ENCODE measurements around the gene KLHDC7B.
"Not testable (repeated sequence)": the region's sequence is repeated elsewhere in the genome, so short reads cannot be mapped to it uniquely, and the experiment has no call there.

KLHDC7B gene

DNA sequence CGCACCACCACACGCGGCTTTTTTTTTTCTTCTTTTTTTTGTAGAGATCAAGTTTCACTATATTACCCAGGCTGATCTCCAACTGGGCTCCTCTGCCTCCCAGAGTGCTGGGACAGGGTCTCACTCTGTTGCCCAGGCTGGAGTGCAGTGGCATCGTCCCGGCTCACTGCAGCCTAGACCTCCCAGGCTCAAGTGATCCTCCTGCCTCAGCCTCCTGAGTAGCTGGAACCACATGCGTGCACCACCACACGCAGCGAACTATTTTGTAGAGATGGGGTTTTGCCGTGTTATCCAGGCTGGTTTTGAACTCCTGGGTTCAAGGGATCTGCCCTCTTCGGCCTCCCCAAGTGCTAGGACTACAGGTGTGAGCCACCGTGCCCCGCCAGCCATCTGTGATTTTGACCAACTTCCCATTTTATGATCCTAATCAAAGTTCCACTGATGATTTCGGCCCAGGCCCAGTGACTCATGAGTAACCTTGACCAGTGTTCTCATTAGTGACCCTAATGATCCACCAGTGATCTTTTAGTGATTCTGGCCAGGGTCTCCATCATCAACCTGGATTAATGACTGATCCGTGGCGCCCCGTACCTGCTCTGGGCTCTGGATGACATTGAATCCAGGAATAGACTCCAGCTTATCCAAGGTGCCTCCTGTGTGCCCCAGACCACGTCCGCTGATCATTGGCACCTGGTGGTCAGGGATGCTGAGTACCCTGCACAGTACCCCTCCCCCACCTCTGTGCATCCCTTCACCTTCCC is 17.6 kb upstream of the KLHDC7B start:
- no peak for DNase-seq
- in situ Hi-C loops (cut with MboI; ENCODE audit: low pct_unique_long_range_greater_than_20kb, low sequenced_read_pairs), result no loop called here

GRCh38 chr22:50528682-50529415 is 16.9 kb upstream of the KLHDC7B start:
- DNase-seq, result no peak
- in situ Hi-C loops (cut with MboI; ENCODE audit: low pct_unique_long_range_greater_than_20kb, low sequenced_read_pairs), result no loop called here

- DNase-seq, result no peak
- in situ Hi-C loops (cut with MboI; ENCODE audit: low pct_unique_long_range_greater_than_20kb, low sequenced_read_pairs), result no loop called here
Observed at GRCh38 chr22:50529416-50529896, 16.2 kb upstream of the KLHDC7B start.

DNA sequence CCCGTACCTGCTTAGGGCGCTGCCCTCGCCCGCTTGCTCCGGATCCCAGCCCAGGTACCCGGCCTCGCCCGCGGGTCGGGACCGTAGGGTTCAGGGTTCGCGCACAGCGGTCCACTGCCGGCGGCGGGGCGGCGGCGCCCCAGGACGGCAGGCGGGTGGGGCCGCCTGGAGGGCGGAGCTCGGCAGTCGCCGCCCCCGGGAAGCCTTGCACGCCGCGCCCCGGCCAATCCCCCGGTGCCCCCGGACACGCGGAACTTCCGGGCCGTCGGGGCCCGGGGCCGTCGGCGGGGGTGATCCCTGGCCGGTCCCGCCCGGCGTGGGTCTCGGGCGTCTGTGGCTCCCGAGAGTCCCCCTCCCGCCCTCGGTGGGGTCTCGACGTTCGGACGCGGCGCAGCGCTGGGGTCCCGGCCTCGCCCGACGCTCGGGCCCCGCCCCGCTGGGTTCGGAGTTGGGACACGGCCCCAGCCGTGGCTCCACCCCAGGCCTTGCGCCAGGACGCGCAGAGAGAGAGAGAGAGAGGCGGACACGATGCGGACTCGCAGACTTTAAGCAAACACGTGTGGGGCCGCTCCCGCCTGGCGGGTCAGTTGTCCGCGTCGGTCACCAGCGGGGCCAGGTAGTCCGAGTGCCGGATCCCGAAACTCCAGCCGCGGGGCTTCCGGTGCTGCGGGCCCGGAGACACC is 15.7 kb upstream of the KLHDC7B start, which contains the start of gene TYMP:
Gene TYMP (minus strand): TSS at position 116 of the 683 bp plus-strand sequence. CDS start 303 bp downstream, outside the sequence.
- in situ Hi-C loops (cut with MboI; ENCODE audit: low pct_unique_long_range_greater_than_20kb, low sequenced_read_pairs), result no loop called here
- no peak for DNase-seq

GRCh38 chr22:50530580-50530876 is 15.2 kb upstream of the KLHDC7B start:
- in situ Hi-C loops (cut with MboI; ENCODE audit: low pct_unique_long_range_greater_than_20kb, low sequenced_read_pairs), result no loop called here
- no peak for DNase-seq

- in situ Hi-C loops (cut with MboI; ENCODE audit: low pct_unique_long_range_greater_than_20kb, low sequenced_read_pairs), result no loop called here
Observed at GRCh38 chr22:50530877-50531545, 14.7 kb upstream of the KLHDC7B start.

DNA sequence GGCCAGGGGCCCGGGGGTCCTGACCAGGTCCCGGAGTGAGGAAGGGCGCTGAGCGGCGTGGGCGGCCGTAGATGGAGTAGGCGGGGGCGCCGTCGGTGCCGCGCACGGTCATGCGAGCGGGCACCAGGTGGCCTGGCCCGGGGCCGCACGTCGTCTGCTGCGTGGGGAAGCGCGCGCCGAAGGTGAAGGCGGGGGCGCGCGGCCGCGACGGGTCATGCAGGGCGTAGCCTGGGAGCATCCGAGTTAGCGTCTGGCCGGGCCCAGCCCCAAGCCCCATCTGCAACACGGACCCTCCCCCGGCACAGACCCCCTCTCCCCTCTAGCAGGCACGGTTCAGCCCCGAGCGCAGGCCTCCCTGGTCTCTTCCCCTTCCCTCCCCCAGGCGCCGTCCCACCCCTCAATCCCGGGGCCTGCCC is 14.1 kb upstream of the KLHDC7B start:
- DNase-seq, result no peak
- in situ Hi-C loops (cut with MboI; ENCODE audit: low pct_unique_long_range_greater_than_20kb, low sequenced_read_pairs), result no loop called here

More at GRCh38 chr22:50530877-50531545, 14.7 kb upstream of the KLHDC7B start:
- DNase-seq, result no peak

GRCh38 chr22:50531962-50532674 is 13.6 kb upstream of the KLHDC7B start:
- in situ Hi-C loops (cut with MboI; ENCODE audit: low pct_unique_long_range_greater_than_20kb, low sequenced_read_pairs), result no loop called here
- no peak for DNase-seq

DNA sequence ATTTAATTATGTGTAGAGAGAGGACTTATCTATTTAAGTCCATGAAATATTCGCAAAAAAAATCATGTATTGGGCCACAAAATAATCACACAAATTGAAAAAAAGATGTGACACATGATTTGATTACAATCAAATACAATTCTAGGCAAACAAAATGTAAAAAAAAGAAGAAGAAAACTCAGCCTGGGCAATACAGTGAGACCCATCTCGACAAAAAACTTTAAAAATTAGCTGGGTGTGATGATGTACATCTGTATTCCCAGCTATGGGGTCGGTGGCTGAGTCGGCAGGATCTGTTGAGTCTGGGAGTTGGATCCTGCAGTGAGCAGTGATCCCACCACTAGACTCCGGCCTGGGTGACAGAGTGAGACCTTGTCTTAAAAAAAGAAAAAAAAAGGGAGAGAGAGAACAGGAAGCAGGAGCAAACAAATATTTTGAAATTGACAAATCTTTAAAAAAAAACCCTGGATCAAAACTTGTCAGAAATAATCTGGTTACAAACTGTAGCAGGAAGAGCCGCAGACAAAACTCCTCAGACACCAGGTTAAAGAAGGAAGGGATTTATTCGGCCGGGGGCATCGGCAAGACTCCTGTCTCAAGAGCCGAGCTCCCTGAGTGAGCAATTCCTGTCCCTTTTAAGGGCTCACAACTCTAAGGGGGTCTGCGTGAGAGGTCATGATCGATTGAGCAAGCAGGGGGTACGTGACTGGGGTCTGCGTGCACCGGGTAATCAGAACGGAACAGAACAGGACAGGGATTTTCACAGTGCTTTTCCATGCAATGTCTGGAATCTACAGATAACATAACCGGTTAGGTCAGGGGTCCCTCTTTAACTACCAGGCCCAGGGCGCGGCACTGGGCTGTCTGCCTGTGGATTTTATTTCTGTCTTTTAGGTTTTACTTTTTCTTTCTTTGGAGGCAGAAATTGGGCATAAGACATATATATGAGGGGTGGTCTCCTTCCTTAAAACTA is 12.6 kb upstream of the KLHDC7B start:
- no peak for DNase-seq
- in situ Hi-C loops (cut with MboI; ENCODE audit: low pct_unique_long_range_greater_than_20kb, low sequenced_read_pairs), result no loop called here

- peak; percentile 69 for DNase-seq
- in situ Hi-C loops (cut with MboI; ENCODE audit: low pct_unique_long_range_greater_than_20kb, low sequenced_read_pairs), result not testable (repeated sequence)
Observed at GRCh38 chr22:50533856-50534711, 11.6 kb upstream of the KLHDC7B start.

GRCh38 chr22:50535113-50535512 is 10.6 kb upstream of the KLHDC7B start:
- in situ Hi-C loops (cut with MboI; ENCODE audit: low pct_unique_long_range_greater_than_20kb, low sequenced_read_pairs), result no loop called here
- no peak for DNase-seq

DNA sequence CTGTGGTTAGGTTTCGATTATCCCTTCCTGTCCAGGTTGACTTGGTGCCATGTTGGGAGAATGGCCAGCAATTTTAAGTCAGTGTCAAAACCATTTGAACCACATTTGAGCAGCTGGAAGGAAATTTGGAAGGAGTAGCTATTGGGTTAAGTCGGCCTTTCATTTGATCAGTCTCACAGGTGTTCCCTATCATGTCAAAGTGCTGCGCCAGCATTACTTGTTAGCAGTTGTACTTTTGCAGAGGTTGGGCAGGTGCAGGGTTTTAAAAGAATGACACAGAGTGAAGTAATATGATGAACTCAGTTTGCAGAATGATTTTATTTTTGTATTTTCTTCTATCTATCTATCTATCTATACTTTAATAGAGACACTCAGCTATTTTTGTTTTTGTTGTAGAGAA is 9.5 kb upstream of the KLHDC7B start:
- in situ Hi-C loops (cut with MboI; ENCODE audit: low pct_unique_long_range_greater_than_20kb, low sequenced_read_pairs), result no loop called here
- no peak for DNase-seq

DNA sequence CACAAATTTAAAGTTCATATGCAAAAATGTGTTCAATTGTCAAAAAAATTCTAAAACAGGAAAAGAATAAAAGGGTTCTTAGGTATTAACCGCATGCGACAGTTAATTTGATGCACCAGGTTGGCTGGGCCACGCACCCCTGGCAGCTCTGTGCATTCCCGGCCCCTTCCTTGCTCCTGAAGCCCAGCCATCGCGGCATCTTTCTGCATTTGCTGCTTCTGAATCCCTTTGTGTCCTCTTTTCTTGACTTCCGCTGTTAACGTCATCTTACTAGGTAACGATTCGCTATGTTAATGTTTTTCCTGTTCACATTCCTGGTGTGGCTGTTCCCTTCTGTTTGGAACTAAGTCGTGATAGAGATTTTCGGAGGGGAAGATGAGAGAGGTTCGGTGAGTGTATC is 7.9 kb upstream of the KLHDC7B start:
- DNase-seq, result no peak
- in situ Hi-C loops (cut with MboI; ENCODE audit: low pct_unique_long_range_greater_than_20kb, low sequenced_read_pairs), result no loop called here

DNA sequence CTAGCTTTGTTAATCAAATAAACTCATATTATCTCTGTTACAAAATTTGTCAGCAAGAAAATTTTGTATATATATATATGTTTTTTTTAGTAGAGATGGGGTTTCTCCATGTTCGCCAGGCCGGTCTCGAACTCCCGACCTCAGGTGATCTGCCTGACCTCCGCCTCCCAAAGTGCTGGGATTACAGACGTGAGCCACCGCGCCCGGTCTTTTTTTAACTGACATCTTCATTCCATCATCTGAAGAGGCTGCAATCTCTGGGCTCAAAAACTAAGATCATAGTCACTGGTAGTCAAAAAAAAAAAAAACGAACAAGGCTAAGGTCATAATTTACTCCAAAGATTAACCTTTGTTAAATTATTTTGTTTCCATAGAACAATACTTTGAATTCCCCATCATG is 5.3 kb upstream of the KLHDC7B start:
- no peak for DNase-seq
- in situ Hi-C loops (cut with MboI; ENCODE audit: low pct_unique_long_range_greater_than_20kb, low sequenced_read_pairs), result no loop called here

DNA sequence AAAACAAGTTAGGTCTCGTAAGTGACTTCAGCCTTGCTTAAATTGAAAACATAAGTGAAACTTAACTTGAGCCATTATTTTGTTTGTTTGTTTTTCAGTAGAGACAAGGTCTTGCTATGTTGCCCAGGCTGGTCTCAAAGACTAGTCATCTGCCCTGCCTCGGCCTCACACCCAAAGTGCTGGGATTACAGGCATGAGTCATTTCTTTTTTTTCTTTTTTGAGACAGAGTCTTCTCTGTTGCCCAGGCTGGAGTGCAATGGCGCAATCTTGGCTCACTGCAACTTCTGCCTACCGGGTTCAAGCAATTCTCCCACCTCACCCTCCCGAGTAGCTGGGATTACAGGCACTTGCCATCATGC is 4.1 kb upstream of the KLHDC7B start:
- in situ Hi-C loops (cut with MboI; ENCODE audit: low pct_unique_long_range_greater_than_20kb, low sequenced_read_pairs), result not testable (repeated sequence)
- peak; percentile 55 for DNase-seq

DNA sequence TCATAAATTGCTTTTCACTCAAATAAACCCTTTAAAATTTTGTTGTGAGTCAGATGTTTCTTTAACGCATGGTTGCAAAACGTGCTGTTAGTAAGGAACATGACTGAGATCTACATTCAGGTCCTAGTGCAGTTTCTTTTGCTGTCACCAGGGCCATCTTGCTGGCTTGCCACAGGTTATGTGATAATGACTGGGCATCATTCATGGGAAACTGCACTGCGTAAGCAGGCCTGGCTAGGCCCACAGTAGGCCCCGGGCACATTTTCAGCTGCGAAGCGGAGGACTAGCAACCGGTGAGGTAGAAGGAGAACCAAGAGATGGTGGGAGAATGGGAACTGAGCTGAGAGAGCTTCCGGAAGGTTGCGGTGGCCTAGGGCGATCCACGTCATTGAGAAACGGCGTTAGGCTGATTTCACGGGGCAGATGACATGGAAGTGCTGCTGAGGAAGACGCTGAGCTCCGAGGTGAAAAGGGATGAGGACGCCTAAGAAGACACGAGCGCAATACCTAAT is 3.2 kb upstream of the KLHDC7B start:
- in situ Hi-C loops (cut with MboI; ENCODE audit: low pct_unique_long_range_greater_than_20kb, low sequenced_read_pairs), result no loop called here
- no peak for DNase-seq

Measured in KBM-7 (cell line).